ENCODE data around the gene EDDM13. TPM values are rescaled to one million over a fixed set of nuclear protein-coding genes. Genes with fewer than 3 reads are reported as not detected.

The EDDM13 gene
- total and polyA plus RNA-seq, 11 donors = 0.42 TPM; not detected in 10

DNA sequence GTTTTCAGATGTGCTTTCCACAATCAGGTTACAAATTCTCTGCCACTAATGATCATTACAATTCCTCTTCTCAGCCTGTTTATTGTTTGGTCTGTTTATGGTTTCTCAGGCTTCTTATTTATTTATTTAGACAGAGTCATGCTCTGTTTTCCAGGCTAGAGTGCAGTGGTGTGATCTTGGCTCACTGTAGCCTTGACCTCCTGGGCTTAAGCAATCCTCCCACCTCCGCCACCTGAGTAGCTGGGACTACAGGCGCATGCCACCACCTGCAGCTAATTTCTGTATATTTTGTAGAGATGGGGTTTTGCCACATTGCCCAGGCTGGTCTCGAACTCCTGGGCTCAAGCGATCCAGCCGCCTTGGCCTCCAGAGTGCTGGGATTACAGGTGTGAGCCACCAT lies 44.2 kb downstream of the EDDM13 start:
- intact Hi-C loops (cut with DNase I) = loop anchor here in 1 of 10 donors (5.0 kb wide), 1 partner anchor 51 kb away; no protein-coding TSS in a partner anchor
- H3K4me3 ChIP-seq = no peak overlapping the region
- ATAC-seq (no peak), DNase-seq (no peak)
- no peaks in the 10 kb centered on the region for H3K27me3 ChIP-seq
- H3K27ac ChIP-seq = no peak overlapping the region
- H3K9me3 ChIP-seq = no peaks in the 10 kb centered on the region
- no peak for TF ChIP-seq POLR2A (IDR thresholded peaks at IDR 0.05)
- TF ChIP-seq, protein P1, sequence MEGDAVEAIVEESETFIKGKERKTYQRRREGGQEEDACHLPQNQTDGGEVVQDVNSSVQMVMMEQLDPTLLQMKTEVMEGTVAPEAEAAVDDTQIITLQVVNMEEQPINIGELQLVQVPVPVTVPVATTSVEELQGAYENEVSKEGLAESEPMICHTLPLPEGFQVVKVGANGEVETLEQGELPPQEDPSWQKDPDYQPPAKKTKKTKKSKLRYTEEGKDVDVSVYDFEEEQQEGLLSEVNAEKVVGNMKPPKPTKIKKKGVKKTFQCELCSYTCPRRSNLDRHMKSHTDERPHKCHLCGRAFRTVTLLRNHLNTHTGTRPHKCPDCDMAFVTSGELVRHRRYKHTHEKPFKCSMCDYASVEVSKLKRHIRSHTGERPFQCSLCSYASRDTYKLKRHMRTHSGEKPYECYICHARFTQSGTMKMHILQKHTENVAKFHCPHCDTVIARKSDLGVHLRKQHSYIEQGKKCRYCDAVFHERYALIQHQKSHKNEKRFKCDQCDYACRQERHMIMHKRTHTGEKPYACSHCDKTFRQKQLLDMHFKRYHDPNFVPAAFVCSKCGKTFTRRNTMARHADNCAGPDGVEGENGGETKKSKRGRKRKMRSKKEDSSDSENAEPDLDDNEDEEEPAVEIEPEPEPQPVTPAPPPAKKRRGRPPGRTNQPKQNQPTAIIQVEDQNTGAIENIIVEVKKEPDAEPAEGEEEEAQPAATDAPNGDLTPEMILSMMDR (IDR thresholded peaks at IDR 0.05) = no peak
- peaks cover 0 to 65% (median 25%) of the 10 kb centered on the region in 12 donors for H3K4me1 ChIP-seq
- WGBS, 4 donors = 77 to 99% (median 97%) methylated on average over 5 of the region's 5 CpGs
- peaks cover 0 to 13% (median 4%) of the 10 kb centered on the region in 9 donors for H3K36me3 ChIP-seq

GRCh38 chr19:56317749-56318148 lies 45.2 kb downstream of the EDDM13 start:
- intact Hi-C loops (cut with DNase I) = loop anchor here in 1 of 10 donors (5.0 kb wide), 1 partner anchor 50 kb away; no protein-coding TSS in a partner anchor
- ATAC-seq (no peak), DNase-seq (no peak)
- Histone ChIP-seq H3K4me3 (no peak overlapping the region), H3K27me3 (no peaks in the 10 kb centered on the region), H3K27ac (no peak overlapping the region), H3K36me3 (peaks cover 0 to 4% (median 0%) of the 10 kb centered on the region in 9 donors), H3K9me3 (no peaks in the 10 kb centered on the region), H3K4me1 (peaks cover 0 to 64% (median 26%) of the 10 kb centered on the region in 12 donors)
- TF ChIP-seq, protein P1 (IDR thresholded peaks at IDR 0.05) = no peak
- TF ChIP-seq POLR2A (IDR thresholded peaks at IDR 0.05) = no peak
- WGBS, 4 donors = 55 to 64% (median 62%) methylated on average over 2 of the region's 2 CpGs

- no peak for DNase-seq
- no peak for ATAC-seq
- TF ChIP-seq, protein P1 (IDR thresholded peaks at IDR 0.05) = no peak
- no peak for TF ChIP-seq POLR2A (IDR thresholded peaks at IDR 0.05)
- Histone ChIP-seq H3K4me3 (no peak overlapping the region), H3K9me3 (no peaks in the 10 kb centered on the region), H3K27ac (peak overlapping the region in 1 of 12 donors; percentile 64), H3K4me1 (peaks cover 0 to 61% (median 18%) of the 10 kb centered on the region in 12 donors), H3K27me3 (no peaks in the 10 kb centered on the region), H3K36me3 (no peaks in the 10 kb centered on the region)
- intact Hi-C loops (cut with DNase I) = loop anchor here in 1 of 10 donors (5.0 kb wide), 1 partner anchor 47 kb away; no protein-coding TSS in a partner anchor
- WGBS, 4 donors = 86 to 91% (median 87%) methylated on average over 3 of the region's 3 CpGs
Measured at GRCh38 chr19:56319991-56320390, 47.4 kb downstream of the EDDM13 start.

DNA sequence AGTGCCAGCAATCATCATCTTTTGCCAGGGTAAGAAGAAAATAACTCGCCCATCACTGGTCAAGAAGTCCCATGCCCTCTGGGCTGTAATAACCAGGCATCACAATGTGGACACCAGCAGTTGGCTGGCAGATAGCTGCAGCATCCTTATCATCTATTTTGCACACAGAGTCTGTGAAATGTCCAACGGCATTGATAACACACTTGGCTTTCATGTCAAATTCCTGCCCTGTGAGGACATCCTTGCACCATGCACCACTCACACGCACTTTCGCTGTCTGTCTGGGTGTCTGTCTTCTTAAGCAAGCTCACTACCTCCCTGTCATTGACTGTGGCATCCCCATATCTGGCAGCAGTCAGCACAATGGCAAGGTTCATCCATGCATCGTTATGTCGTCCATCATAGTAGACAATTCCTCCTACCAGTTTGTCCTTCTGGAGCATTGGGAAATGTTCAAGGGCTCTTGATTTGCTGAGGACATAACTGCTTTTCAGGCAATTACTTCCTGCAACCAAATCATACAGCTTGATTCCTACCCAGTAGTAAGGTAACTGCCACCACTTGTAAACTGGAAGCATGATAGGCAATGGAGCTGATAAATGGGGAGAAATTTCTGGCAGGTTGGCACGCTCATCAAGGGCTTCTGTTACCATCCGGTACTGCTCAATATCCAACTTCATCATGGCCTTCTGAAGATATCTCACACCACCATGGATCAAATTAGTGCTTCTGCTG lies 48.9 kb downstream of the EDDM13 start:
- H3K4me3 ChIP-seq = no peak overlapping the region
- intact Hi-C loops (cut with DNase I) = no loop called here
- ATAC-seq = peak; percentile 46 to 80 (median 60)
- TF ChIP-seq POLR2A (IDR thresholded peaks at IDR 0.05) = no peak
- TF ChIP-seq, protein P1 (IDR thresholded peaks at IDR 0.05) = no peak
- H3K27me3 ChIP-seq = no peaks in the 10 kb centered on the region
- no peaks in the 10 kb centered on the region for H3K9me3 ChIP-seq
- peaks cover 0 to 56% (median 10%) of the 10 kb centered on the region in 12 donors for H3K4me1 ChIP-seq
- H3K36me3 ChIP-seq = no peaks in the 10 kb centered on the region
- H3K27ac ChIP-seq = peak overlapping the region in 6 of 12 donors; percentile 34 to 87 (median 48)
- 45 to 53% (median 46%) methylated on average over 8 of the region's 8 CpGs for WGBS, 4 donors
- no peak for DNase-seq
